Measurements from ENCODE around the gene TLE3.

Gene TLE3

DNA sequence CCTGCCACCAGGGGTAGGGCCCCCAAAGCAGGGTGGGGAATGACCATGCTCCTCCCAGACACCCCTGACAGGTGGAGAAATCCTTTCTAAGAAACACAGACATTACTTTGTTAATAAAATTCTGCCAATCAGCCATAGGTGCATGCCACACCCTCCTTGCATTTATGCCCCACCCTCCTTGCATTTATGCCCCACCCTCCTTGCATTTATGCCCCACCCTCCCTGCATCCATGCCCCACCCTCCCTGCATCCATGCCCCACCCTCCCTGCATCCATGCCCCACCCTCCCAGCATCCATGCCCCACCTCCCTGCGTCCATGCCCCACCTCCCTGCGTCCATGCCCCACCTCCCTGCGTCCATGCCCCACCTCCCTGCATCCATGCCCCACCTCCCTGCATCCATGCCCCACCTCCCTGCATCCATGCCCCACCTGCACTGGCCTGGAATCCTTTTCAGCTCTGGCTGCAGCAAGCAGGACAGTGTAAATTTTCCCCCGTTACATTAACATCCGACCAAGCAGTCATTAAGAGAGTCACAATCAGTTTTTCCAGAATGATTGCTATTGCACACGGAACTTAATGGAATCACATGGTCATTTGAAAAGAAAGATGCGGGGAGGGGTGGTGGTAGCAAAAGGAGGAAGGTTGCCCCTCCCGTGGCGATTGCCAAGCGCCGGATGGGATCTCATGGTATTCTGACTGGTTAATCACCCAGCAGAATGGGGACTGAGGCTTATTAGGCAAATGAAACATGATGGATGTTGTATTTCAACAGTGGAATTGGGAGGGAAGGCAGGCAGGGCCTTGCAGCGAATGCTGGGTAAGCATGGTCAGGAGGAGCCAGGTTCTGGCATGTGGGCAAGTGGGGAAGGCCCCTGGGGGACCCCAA, 91.2 kb downstream of the TLE3 start:
- no peak overlapping the region for H3K4me3 ChIP-seq (ENCODE audit: low read depth, low read length)
- TF ChIP-seq, protein P1, sequence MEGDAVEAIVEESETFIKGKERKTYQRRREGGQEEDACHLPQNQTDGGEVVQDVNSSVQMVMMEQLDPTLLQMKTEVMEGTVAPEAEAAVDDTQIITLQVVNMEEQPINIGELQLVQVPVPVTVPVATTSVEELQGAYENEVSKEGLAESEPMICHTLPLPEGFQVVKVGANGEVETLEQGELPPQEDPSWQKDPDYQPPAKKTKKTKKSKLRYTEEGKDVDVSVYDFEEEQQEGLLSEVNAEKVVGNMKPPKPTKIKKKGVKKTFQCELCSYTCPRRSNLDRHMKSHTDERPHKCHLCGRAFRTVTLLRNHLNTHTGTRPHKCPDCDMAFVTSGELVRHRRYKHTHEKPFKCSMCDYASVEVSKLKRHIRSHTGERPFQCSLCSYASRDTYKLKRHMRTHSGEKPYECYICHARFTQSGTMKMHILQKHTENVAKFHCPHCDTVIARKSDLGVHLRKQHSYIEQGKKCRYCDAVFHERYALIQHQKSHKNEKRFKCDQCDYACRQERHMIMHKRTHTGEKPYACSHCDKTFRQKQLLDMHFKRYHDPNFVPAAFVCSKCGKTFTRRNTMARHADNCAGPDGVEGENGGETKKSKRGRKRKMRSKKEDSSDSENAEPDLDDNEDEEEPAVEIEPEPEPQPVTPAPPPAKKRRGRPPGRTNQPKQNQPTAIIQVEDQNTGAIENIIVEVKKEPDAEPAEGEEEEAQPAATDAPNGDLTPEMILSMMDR (IDR thresholded peaks at IDR 0.05; ENCODE audit: low read depth, low read length), result no peak

DNA sequence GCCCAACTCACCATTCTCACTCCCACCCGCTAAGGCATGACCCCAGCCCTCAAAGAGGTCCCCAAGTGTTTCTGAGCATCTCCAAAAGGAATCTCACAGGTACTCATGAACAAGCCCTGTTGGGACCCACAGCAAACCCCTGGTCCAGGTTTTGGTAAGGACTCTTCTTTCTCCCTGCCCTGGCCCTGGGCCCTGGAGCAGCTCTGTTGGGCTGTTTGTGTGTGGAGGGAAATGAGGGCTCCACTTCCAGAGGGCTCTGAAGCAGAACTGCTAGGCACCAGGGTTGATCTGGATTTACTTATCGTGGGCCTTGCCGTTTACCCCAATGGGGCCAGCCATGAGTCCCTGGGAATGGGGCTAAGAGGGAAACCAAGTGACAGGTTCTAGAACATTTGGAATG, 92.9 kb downstream of the TLE3 start:
- no peak overlapping the region for H3K4me3 ChIP-seq (ENCODE audit: low read depth, low read length)
- TF ChIP-seq, protein P1 (IDR thresholded peaks at IDR 0.05; ENCODE audit: low read depth, low read length), result no peak

DNA sequence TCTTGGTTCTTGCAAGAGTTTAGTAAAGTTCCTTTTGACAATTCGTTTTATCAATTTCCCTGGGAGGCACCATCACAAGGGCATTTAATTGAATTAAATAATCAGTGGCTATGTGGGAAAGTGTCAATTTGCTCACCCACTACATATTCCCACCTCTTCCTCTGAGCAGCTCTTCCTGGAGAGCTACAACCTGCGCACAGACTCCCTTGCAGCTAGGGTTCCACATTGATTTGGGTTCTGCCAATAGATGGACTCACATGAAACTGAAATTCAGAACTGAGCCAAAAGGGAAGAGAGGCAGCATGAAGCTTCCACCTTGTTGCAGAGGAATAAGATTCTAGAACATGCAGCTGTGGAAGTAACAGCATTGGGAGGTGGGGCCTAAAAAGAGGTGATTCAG, 94.8 kb downstream of the TLE3 start:
- no peak overlapping the region for H3K4me3 ChIP-seq (ENCODE audit: low read depth, low read length)
- TF ChIP-seq, protein P1 (IDR thresholded peaks at IDR 0.05; ENCODE audit: low read depth, low read length), result no peak

DNA sequence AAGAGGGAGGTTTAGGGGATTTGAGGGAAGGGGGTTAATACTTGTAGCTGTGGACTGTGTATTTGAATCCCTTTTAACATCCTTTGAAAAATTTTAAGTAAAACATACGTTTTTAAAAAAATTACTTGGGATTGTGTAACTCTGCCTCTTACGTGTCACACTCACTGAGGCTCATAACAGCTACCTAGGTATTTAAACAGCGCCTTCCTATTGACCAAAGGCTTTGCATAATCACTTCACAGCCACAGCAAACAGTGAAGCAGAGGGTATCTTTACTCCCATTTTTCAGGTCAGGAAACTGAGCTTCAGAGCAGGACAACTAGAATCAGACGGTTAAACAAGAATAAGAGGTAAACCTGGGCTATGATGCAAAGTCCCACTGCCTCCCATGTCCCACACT, 95.9 kb downstream of the TLE3 start:
- no peak overlapping the region for H3K4me3 ChIP-seq (ENCODE audit: low read depth, low read length)
- TF ChIP-seq, protein P1 (IDR thresholded peaks at IDR 0.05; ENCODE audit: low read depth, low read length), result no peak

DNA sequence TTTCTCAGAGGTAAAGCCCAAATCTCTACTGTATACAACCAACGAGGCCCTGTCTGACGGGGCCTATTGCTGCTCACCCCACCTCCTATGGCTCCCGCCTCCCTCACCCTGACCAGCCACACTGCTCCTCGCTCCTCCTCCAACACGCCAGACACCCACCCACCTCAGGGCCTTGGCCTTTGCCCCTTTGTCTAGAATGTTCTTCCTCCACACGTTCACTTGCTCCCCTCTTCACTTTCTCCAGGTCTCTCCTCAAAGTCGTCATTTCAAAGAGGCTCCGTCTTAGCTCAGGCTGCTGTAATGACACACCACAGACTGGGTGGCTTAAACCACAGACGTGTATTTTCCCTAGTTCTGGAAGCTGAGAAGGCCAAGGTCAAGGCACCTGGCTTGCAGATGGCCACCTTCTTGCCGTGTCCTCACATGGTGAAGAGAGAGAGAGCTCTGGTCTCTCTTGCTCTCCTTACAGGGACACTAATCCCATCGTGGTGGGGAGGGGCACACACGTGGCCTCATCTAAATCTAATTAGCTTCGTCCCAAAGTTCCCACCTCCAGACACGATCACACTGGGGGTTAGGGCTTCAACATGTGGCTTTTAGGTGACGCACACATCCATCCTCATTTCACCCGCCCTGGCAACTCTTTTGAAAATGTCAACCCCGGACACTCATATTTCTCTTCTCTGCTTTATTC, 98.2 kb downstream of the TLE3 start:
- no peak overlapping the region for H3K4me3 ChIP-seq (ENCODE audit: low read depth, low read length)
- TF ChIP-seq, protein P1 (IDR thresholded peaks at IDR 0.05; ENCODE audit: low read depth, low read length), result no peak

DNA sequence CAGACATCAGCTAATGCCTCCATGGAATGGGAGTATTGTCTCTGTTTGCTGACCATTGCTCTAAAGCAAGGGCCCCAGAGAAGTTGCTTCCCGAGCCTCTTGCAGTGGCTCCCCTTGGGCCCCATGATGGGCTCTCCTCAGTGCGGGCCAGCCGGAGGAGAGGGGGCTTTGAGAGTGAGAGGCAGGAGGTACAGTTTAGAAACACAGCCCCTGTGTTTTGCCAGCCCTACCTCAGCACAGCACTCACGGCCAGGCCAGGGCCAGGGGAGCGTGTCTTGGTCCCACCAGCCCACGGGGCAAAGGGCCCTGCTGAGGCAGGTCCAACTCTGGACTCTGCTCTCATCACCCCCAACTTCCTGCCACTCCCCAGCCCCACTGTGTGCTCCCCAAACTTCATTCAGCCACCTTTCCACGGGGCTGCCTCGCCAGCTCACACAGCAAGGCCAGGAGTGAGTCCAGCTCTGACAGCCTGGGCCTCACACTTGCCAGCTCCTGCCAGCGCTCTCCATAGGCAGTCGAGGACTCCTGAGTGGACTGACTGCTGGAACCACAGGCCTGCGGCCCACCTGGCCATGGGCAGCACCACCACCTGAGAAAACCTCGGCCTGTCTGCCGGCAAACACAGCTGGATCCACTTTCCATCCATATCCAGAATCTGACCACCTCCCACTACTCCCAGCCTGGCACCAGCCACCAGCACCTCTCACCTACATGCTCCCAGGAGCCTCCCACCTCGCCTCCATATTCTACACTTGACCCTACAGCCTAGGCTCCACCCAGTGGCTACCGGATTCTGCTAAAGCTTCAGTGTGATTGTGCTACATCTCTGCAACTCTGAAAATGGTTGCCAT, 99.0 kb downstream of the TLE3 start:
- TF ChIP-seq, protein P1 (IDR thresholded peaks at IDR 0.05; ENCODE audit: low read depth, low read length), result no peak
- no peak overlapping the region for H3K4me3 ChIP-seq (ENCODE audit: low read depth, low read length)
